KOPT-K1 (cell line): Measurements from ENCODE around the gene RERG.
"Not testable (repeated sequence)": the region's sequence is repeated elsewhere in the genome, so short reads cannot be mapped to it uniquely, and the experiment has no call there.

ENCODE experiments used
- H3K27ac ChIP-seq: fragments of 200-600 bp; sonication (generic); 2 replicates; pipeline ENCODE4 v1.5.1; 2016; ENCODE audit warnings: antibody characterized with exemption, mild to moderate bottlenecking, low read depth, low read length; ENCODE audit not compliant: poor library complexity, severe bottlenecking
- H3K36me3 ChIP-seq: fragments of 200-600 bp; sonication (generic); 2 replicates; pipeline ENCODE4 v1.5.1; 2017; ENCODE audit warnings: antibody characterized with exemption, mild to moderate bottlenecking, low read length, moderate library complexity; ENCODE audit not compliant: insufficient read depth
- H3K9me3 ChIP-seq: fragments of 200-600 bp; sonication (generic); 2 replicates; pipeline ENCODE4 v1.5.1; 2017; ENCODE audit warnings: antibody characterized with exemption, low read length, mild to moderate bottlenecking; ENCODE audit not compliant: insufficient read depth, poor library complexity, severe bottlenecking

The RERG gene

DNA sequence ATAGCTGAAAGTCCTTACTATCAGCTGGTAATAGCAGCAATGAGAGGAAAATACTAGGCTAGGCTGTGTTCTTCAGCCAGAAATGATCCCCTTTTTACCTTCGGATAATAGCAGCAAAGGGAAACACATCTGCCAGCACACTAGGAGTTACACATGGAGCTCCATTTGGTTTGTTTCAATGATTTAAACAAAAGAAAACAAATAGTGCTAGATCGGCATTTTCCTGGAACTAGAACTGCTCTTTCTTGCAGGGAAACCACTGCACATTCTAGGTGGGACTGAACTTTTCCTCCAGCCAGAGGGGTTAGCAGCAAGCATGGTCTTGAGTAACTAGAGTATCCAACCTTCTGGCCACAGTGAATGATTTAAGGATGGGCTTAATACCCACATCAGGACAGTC, 130.8 kb downstream of the RERG start:
- Histone ChIP-seq H3K9me3 (no peaks in the 10 kb centered on the region), H3K36me3 (no peaks in the 10 kb centered on the region), H3K27ac (no peak overlapping the region)

DNA sequence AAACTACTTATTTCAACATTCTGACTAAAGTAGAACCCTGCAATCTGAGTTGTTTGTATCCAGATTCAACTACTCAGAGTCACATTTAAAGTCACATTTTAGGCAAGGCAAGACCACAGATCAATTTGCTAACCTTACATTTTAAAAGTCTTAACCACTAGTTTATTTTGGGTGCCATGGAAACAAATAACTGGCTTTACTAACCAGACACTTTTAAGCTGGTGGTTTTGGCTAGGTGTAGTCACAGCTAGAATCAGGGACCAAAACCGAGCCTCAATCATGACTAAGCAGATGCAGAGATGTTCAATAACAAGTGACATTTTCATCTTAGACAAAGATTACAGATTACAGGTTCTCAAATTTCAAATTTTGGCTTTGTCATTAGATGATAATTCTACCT, 133.1 kb downstream of the RERG start:
- H3K36me3 ChIP-seq = no peaks in the 10 kb centered on the region
- no peak overlapping the region for H3K27ac ChIP-seq
- no peaks in the 10 kb centered on the region for H3K9me3 ChIP-seq

- H3K36me3 ChIP-seq, H3K9me3 ChIP-seq, H3K27ac ChIP-seq: not testable (repeated sequence)
These were observed 143.5 kb downstream of the RERG start for GRCh38 chr12:15077751-15078150.

GRCh38 chr12:15074351-15074750, 146.9 kb downstream of the RERG start:
- Histone ChIP-seq H3K36me3 (no peaks in the 10 kb centered on the region), H3K9me3 (no peaks in the 10 kb centered on the region), H3K27ac (no peak overlapping the region)

DNA sequence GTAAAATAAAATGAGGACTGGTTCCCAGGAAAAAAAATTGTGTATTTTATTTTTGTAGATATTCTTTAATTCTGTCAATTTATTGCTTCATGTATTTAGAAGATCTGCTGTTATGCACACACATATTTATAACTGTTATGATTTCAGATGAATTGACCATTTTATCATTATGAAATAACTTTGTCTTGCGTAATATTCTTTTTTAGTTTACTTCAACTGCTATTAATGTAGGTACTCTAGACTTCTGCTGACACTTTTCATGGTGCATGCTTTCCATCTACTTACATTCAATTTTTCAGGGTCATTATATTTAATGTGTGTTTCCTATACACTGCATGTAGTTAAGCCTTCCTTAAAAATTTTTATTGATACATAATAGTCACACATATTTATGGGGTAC, 162.1 kb downstream of the RERG start:
- H3K36me3 ChIP-seq = no peaks in the 10 kb centered on the region
- no peaks in the 10 kb centered on the region for H3K9me3 ChIP-seq
- no peak overlapping the region for H3K27ac ChIP-seq
